ENCODE results near the gene SH3RF1.

SH3RF1 gene

DNA sequence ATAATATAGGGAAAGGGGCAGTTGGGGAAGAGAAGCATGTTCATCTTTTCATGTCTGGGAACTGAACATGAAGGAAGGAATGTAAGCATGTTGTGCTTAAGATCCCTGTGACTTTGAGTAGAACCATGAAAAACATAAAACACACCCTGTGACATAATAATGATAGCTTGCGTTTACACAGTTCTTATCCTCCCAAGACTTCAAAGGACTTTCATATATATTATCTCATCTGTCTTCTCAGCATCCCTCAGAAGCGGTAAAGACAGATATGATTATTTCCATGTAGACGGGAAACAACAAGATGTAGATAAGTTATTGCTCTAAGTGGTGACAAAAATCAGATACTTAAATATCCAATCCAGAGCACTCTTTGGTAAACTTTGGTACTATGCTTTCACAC is 3.3 kb upstream of the SH3RF1 start:
- DNase-seq, result no peak

DNA sequence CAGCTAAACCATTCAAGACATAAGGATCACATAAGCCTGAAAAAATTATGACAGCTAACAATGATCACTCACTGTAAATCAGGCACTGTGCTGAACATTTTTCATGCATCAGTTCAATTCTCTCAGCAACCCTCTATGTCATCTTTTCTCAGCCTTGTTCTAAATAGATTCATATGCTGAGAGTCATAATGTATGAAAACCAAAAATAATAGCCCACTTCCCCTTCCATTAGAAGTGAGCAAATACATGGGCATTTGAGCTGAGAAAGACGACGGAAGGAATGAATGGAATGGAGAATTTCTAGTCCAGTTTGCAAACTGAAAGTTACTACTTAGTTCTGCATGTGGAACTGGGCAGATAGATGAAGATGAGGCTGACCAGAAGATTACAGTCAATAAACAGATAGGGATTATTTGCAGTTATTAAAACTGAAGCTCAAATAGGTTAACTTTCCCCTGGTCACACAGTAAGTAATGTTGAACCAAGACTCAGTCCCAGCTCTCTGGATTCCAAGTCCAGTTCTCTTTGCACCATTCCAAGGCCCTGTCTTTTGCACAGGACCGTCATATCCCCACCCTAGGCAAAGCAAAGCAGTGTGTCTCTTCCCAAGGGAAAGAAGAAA is 1.6 kb upstream of the SH3RF1 start:
- DNase-seq, result peak; percentile 87

DNA sequence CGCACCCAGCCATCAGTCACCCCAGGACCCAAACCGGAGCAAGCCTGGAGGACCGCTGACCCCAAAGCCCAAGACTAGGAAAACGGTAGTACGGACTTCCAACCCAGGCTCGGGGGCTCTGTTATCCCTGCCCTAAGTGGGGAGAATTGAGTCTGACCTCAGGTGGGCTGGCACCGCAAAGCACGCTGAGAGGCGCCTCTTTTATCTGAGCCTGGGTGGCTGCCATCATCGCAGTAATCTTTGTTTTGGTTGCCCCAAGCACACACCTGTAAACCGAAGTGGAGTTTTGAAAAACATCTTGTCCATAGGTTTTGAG is 894 bp upstream of the SH3RF1 start:
- DNase-seq, result no peak

DNA sequence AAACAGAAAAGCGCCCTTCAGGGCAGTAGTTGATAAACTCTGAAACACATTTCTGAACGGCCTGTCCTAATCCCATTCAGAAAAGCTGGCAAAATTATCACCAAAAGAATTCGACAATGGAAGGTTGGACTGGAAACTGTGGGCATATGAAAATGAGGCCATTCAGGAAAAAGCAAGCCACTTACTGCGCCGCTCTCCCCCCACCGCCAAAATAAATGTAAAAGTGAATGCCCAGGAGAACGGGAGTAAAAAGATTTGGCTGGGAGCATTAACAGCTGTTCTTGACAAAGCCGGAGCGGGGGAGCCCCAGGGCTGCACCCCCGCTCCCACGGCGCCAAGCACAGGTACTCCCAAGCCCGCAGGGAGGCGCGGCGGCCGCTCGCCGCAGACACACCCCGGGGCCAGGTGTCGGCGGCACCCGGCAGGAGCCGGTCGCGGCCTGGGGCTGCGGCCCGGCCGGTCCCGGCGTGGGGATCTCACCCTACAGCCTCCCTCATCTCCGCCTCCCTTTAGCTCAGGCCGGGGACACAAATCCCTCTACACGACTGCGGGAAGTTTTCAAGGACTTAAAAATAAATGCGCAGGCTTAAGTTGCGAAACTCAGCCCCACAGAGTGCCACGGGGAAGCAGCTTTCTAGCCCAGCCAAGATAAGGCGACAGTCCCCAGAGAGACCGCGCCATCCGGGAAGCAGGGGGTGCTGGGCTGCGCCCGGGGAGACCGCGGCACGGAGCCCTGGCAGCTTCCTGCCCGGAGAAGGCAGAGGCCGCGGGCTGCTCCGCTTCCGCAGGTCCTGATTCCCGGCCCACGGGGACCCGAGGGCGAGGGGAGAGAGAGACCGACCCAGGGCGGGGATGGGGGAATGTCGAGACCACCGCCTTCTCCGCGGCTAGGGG is 593 bp downstream of the SH3RF1 start:
- peak; percentile 42 for DNase-seq

DNA sequence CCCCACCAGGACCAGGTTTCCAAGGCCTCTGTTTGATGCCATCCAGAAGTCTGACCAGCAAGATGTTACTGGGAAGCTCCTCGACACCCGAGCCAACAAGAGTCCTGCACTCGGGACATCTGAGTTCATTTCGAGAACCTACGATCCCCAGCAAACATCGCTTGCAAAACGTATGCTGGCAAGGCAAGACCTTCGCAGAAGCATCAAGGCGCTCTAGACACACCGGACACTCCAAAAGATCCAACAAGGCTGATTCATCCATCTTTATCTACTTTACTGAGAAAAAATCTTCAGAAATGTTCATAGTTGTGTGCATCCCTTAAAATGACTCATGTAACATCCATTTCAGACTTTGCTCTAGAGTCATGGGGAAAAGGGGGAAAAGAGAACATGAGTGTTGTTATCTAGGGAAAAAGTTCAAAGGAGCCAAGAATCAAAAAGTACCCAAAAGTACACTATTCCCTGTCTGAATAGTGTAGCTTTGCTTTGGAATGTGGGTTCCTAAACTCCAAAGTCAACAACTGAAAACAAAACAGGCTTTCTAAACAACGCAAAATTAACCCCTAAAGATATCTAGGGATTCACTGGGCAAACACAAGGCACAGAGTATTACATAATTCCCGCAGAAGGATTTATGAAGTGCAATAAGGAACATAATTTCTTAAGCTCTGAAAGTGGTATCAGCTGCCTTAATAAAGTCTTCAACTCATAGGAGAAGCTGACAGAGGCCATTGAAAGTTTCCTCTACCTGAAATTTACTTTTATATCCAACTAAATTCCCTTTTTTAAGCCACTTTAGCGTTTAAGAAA is 1.6 kb downstream of the SH3RF1 start:
- peak; percentile 88 for DNase-seq

DNA sequence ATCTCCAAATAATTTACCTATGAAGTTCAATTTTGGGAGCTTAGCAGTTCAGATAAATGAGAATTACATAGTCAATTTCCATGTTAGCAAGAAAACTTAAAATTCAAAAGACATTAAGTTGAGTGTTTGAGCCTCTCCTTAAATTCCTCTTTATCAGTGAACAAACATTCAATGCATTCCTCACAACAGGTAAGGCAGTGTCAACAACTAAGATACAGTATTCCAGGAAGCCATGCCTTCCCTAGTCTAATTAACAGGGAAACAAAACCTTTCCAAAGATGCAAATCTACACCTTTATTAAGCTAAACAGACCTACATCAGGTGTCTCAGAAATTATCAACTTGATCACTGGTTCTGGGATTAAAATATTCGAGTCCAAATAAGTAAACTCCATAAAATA is 3.7 kb downstream of the SH3RF1 start:
- no peak for DNase-seq

DNA sequence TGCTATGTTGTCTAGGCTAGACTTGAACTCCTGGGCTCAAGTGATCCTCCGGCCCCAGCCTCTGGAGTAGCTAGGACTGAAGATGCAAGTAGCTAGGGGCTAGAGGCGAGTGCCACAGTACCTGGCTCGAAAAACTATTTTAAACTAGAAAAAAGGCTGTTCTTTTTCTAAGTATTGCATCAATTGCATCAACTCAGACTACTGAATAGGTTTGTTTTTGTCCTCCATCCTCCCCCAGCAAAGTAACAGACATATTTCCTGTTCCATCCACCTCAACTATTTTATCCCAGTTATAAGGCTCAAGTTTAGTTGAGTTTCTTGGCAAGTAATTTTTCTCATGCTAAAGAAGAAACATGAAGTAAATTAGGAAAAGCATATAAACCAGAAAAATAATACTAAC is 4.1 kb downstream of the SH3RF1 start:
- DNase-seq, result no peak

DNA sequence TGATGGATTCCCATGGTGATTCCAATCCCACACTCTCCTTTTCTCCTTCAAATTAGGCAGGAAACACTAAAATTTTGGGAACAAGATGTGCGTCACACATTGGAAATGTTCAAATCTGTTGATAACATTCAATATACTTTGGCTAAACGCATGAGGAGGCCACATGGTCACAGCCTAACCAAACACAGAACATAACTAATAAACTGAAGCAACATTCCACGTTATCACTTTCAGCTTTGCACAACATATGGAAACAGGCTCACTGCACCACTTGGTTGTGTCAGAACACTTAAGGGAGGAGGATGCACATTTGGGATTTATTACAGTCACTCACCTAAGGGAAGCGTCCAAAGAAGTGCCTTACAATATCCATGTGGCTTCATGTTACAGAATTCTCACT is 4.7 kb downstream of the SH3RF1 start:
- DNase-seq, result no peak

DNA sequence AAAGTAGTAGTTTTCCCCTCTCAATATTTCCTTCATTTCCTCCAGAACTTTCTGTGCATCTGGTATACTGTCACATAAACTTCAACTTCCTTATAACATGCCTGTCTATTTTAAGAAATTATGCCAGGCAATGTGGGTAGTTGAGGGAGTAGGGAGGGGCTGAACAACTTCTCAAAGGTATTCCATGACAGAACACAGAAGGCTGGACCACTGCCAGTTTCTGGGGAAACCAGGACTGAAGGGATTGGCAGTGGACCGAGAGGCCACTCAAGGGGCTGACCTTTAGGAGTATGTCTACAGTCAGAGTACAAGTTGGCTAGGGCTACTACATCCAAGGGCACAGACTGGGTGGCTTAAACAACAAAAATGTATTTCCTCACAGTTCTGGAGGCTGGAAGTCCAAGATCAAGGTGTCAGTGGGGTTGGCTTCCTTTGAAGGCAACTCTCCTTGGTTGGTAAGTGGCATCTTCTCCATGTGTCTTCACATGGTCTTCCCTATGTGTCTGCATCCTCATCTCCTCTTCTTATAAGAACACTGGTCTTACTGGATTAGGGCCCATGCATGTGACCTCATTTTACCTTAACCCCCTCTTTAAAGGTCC is 6.9 kb downstream of the SH3RF1 start:
- DNase-seq, result no peak

DNA sequence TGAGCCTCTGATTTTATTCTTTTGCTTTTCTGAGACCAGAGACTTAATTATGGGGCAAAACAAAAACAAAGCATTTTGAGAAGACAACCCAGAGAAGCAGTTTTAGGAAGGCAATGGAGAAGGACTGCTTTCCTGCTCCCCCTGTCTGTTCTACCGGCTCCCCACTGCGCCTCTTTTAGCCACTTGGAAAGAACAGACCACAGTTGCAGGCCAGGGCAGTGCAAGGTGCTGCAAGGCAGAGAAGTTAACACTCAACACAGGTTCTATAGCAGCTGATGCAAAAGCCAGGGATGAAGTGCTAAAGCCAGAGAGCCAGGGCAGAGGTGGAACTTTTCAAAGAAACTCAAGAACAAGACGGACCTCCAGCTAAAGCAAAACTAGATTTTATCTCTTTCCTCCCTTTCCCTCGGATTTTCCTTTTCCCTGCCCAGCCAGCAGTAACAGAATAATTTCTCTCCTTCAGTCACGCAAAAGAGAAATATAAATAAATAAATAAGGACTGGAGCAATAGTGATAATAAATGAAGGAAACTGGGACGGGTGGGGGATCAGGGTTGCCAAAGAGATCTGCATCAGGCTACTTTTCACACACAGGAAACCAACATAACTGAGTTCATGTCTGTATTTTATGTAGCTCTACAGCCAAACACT is 10.4 kb downstream of the SH3RF1 start:
- no peak for DNase-seq

DNA sequence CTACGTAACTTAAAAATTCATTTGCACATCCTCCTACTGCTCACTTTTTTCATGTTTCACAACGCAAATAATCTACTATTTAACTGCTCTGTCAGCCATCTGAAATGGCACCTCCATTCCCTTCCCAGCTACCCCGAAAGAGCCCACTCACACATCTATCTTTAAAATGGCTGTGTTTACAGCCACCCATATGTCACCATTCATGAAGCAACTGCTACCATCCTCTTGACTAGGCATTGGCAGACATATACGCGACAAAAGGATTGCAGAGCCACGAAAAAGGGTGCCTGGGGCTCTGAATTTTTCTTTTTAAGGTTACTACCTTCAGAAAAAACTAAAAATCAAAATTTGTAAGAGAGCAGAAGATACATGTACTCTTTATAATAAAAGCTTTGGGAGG is 11.5 kb downstream of the SH3RF1 start:
- no peak for DNase-seq

DNA sequence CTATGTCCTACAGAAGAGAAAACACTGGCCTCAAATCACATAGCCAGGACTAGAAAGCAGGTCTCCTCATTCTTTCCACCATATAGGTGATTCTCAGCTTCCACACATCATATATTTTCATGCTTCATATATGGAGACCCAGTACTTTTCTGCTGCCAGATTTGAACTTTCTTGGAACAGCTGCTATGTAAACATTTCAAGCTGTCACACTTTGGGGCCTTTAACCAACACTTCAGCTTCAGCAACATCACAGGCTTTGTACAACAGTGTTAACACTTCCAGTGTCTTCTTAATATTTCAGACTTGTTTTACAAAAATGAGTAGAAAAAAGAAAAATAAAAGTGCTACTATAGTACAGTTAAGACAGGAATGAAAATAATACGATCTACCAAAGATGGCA is 12.6 kb downstream of the SH3RF1 start:
- DNase-seq, result no peak

DNA sequence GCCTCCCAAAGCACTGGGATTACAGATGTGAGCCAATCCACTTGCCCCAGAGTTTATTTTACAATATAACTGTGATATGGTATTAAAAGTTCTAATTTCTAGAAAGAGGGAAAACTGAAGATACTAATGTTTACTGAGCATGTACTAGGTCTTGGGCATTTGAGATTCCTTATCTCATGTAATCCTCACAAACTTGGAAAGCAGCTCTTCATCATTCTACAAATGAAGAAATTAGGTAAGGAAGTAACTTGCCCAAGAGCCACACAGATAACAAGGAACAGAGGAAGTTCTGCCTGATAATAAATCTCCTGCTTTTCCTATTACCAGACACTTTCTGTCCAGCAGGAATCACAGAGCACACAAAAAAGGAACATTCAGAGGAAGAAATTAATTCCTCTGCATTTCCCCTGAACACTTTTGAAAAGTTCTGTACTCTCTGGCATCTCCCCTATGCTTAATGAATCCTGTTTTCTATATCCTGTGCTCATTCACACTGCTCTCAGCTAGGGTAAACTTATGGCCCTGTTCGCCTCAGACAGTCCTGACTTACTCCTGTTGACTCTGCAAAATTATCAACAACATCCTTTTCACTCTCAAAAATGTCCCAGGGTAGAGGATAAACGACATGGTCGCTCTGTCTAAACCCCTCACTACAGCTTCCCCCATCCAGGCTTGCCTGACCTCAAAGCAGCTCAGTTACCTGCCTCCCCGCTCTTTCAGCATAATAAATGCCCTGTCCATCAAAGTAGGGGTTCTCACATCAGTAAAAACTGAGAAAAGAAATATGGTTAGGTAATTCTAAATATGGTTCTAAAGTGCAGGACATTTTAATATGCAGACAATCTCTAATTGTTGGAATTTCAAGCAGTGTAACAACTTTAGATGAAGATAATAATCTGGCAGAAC is 13.6 kb downstream of the SH3RF1 start:
- no peak for DNase-seq

DNA sequence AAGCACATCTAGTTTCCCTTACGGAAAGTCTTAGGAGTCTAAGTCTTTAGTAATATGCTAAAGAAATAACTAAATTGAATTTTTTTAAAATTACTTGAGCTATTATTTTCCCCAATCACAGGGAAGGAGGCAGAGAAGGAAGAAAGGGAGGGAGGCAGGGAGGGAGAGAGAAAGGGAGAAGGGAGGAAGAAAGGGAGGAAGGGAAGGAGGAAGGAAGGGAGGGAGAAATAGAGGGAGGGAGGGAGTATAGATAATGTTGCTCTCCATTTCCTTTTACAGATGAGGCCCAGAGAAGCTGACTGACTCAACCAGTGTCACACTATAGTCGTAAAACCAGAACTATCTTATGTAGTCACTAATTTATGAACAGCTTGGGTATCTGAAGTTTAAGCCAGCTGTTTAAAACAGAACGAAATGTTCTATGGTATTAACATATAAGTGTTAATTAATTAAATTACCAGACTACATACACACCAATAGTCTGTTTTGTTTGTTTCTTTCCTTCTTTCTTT is 14.6 kb downstream of the SH3RF1 start:
- peak; percentile 61 for DNase-seq

DNA sequence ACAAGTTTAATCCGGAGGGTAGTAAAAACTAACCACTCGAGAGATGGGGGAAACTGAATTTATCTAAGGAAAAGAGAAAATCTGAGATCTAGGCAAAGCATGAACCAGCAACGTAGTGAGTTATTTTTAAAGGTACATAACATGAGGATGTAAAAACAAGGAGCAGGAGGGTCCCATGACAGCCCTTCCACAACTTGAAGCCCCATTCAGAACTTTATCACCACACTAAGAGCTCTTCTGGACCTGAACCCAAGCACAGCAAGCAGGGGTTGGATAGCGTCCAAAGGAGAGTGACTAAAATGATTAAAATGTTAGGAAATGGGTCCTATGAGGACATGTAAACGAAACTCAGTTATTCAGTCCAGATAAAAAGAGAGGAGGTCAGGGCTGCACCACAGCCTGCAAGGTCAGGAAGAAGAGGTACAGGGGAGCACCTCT is 16.2 kb downstream of the SH3RF1 start:
- peak; percentile 90 for DNase-seq

DNA sequence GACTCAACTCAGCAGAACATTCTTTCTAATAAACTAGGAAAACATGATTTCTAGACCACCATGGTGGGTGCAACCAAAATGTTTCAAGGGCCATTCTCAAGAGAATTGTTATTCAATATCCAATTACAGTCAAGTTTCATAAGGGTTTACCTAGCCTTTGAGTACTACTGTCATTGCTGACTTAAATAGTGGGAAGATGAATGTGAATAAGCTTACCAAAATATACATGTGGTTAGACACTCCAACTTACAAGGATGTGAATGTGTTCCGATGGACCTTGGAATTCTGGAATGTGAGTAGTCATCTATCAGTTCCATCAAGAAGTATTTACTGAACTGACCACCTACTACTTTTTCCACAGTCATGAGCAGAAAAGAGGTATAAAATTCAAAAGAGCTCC is 16.9 kb downstream of the SH3RF1 start:
- peak; percentile 87 for DNase-seq

DNA sequence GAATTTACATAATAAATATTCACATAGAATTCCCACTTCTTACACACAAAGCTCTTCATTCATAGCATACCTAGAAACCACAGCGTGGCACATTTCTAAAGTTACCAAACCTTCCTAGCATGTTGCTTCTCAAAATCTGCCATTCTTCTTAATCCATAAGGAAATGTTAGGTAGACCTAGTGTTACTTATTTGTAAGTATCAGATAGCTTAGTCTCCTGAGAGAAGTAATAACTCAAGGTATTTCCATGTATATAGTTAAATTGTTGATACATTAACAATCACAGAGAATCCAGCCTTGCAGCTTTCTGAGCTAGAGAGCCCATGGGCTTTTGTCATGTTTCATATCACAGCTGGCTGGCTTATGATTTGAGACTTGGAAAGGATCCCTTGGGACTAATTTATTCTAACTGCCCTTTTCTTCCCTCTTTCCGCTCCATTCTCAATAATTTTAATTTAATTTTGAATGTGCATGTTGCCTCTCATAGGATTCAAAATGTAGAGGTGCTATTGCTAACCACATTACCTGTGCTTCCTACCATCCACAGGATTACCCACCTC is 17.6 kb downstream of the SH3RF1 start:
- DNase-seq, result no peak

DNA sequence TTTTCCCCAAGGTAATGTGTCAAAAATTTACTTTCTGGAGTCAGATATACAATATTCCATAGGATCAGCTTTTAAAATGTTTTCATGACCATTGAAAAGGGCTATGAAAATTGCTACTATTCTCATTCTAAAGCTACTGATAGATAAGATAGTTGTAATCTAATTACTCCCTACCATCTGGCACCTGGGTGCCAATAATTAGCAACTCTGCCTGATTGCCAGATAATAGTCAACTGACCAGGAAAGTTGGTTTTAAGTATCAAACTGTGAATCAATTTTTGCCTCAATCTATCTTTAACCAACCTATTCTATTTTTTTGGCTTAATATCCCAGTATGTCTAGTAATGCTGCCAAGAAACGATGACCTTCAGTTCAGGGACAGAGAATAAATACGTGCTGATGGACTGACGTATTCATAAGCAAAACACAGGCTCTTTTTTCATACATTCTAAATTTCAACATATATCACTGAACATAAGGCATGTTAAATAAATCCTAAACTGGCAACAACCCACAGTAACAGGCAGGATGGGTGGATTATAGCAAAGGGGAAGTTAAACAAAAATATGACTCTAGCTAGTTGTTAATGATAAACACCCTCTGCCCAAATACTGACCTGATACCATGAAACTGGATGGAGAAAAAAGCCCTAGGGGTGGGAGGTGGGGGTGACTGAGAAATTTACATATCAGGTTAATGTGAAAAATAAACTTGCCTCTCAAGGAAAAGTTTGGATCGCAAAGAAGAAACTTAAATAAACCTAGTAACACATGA is 18.2 kb downstream of the SH3RF1 start:
- no peak for DNase-seq

DNA sequence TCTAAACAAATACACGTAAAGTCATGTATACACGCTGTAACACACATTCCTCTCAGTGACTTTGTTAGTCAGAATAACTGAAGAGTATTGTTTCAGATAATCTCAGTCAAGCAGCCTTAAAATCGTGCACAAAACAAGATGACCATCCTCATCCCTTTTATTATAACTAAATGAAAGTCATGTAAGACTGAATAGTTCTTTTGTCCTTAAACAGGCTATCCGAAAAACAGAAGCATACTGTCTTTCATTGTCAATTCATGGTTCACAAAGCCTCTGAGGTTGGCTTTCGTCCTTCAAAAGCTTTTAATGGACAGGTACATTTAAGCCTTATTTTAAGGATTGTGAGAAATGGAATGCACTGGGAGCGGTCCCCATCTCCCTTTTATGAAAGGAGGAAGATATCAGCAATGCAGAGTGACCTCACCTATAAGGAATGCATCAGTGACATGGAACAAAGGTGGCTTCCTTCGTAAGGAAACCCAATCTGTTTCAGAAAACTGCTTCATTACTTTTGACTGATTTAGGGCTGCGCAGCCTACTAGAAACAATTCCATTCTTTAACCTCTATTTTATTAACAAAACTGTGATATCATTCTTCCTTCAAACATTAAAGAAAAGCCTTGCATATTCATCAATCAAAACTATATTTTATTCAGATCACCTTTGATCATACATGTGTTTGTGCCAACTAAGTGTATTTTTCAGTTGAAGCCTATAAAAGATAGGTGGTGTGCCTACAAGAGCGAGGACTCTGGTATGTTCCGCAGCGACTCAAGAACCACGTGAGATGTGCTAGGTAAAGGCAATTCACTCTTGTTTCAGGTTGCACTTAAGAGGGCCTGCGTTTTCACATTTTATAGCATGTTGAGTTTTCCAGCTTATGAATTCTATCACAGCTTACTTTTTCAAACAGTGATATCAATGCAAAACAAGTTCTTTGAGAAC is 19.2 kb downstream of the SH3RF1 start:
- peak; percentile 56 for DNase-seq
